ENCODE measurements around the gene SLC25A19. TPM values are rescaled to one million over a fixed set of nuclear protein-coding genes. Genes with fewer than 3 reads are reported as not detected.

SLC25A19 gene
- total RNA-seq, 4 donors from 2014 or later, result 6.1 to 18.7 (median 14.4) TPM

- ATAC-seq (no peak), DNase-seq (no peak)
- intact Hi-C loops (cut with DNase I; ENCODE audit: low total_unique reads) (loop anchor here (10.0 kb wide), 1 partner anchor 249 kb away; the partner anchor contains the start of genes CASKIN2 and TSEN54), in situ Hi-C loops (cut with MboI; ENCODE audit: low sequenced_read_pairs in 4 of 4) (no loop called here)
- no peak for TF ChIP-seq CTCF (IDR thresholded peaks at IDR 0.05 in 4 of 5, conservative IDR thresholded peaks at IDR 0.05 in 1 of 5)
- TF ChIP-seq POLR2A (IDR thresholded peaks at IDR 0.05), result no peak
- H3K36me3 ChIP-seq, result peaks cover 0 to 43% of the 10 kb centered on the region in 2 donors
- no peaks in the 10 kb centered on the region for H3K9me3 ChIP-seq
- no peak overlapping the region for H3K4me3 ChIP-seq
- no peaks in the 10 kb centered on the region for H3K27me3 ChIP-seq
- H3K27ac ChIP-seq, result peak overlapping the region in 1 of 4 donors; percentile 40
- peaks cover 21 to 31% of the 10 kb centered on the region in 2 donors for H3K4me1 ChIP-seq
These were observed 23.5 kb downstream of the SLC25A19 start for GRCh38 chr17:75265614-75266315.

GRCh38 chr17:75263055-75263454 is 26.2 kb downstream of the SLC25A19 start:
- TF ChIP-seq POLR2A (IDR thresholded peaks at IDR 0.05) (no peak), CTCF (IDR thresholded peaks at IDR 0.05 in 4 of 5, conservative IDR thresholded peaks at IDR 0.05 in 1 of 5) (no peak)
- H3K27ac ChIP-seq, result peak overlapping the region in 2 of 4 donors; percentile 95 to 99
- H3K27me3 ChIP-seq, result no peaks in the 10 kb centered on the region
- peaks cover 0 to 43% of the 10 kb centered on the region in 2 donors for H3K36me3 ChIP-seq
- H3K4me3 ChIP-seq, result peak overlapping the region in 2 of 4 donors; percentile 94 to 99
- intact Hi-C loops (cut with DNase I; ENCODE audit: low total_unique reads), result loop anchor here (10.0 kb wide), 1 partner anchor 252 kb away; the partner anchor contains the start of genes CASKIN2 and TSEN54
- DNase-seq, result no peak
- no peak for ATAC-seq
- no peaks in the 10 kb centered on the region for H3K9me3 ChIP-seq
- peaks cover 21 to 45% of the 10 kb centered on the region in 2 donors for H3K4me1 ChIP-seq
- in situ Hi-C loops (cut with MboI; ENCODE audit: low sequenced_read_pairs in 4 of 4), result no loop called here

- H3K27me3 ChIP-seq, result no peaks in the 10 kb centered on the region
- DNase-seq (peak in 1 of 2 donors; percentile 40), ATAC-seq (peak; percentile 25 to 34)
- H3K36me3 ChIP-seq, result peaks cover 0 to 40% of the 10 kb centered on the region in 2 donors
- TF ChIP-seq POLR2A (IDR thresholded peaks at IDR 0.05) (no peak), CTCF (IDR thresholded peaks at IDR 0.05 in 4 of 5, conservative IDR thresholded peaks at IDR 0.05 in 1 of 5) (no peak)
- in situ Hi-C loops (cut with MboI; ENCODE audit: low sequenced_read_pairs in 4 of 4), result no loop called here
- H3K27ac ChIP-seq, result peak overlapping the region; percentile 95 to 99 (median 98)
- intact Hi-C loops (cut with DNase I; ENCODE audit: low total_unique reads), result loop anchor here (10.0 kb wide), 1 partner anchor 253 kb away; the partner anchor contains the start of genes CASKIN2 and TSEN54
- H3K4me1 ChIP-seq, result peaks cover 21 to 40% of the 10 kb centered on the region in 2 donors
- H3K4me3 ChIP-seq, result peak overlapping the region; percentile 94 to 100 (median 98)
- no peaks in the 10 kb centered on the region for H3K9me3 ChIP-seq
These were observed 27.1 kb downstream of the SLC25A19 start for GRCh38 chr17:75262112-75262606.

GRCh38 chr17:75261336-75262111 is 27.7 kb downstream of the SLC25A19 start, which contains the start of the genes GGA3 and MRPS7:
GGA3 (minus strand) TSS chr17:75261606; CDS start chr17:75261587, 19 bp downstream.
MRPS7 (plus strand) TSS chr17:75261879; CDS start chr17:75261901, 22 bp downstream.
- peak; percentile 92 to 93 for DNase-seq
- Histone ChIP-seq H3K4me3 (peak within 1 kb of the TSS; percentile 94 to 100 (median 98)), H3K27ac (peak within 1 kb of the TSS; percentile 95 to 99 (median 98)), H3K9me3 (no peaks in the 10 kb centered on the region), H3K27me3 (no peaks in the 10 kb centered on the region), H3K4me1 (peaks cover 21 to 40% of the 10 kb centered on the region in 2 donors), H3K36me3 (peaks cover 0 to 33% of the 10 kb centered on the region in 2 donors)
- TF ChIP-seq POLR2A (IDR thresholded peaks at IDR 0.05) (peak; percentile 75 to 81), CTCF (IDR thresholded peaks at IDR 0.05 in 4 of 5, conservative IDR thresholded peaks at IDR 0.05 in 1 of 5) (no peak)
- peak; percentile 95 to 98 for ATAC-seq
- intact Hi-C loops (cut with DNase I; ENCODE audit: low total_unique reads) (loop anchor here (10.0 kb wide), 1 partner anchor 253 kb away; the partner anchor contains the start of genes CASKIN2 and TSEN54), in situ Hi-C loops (cut with MboI; ENCODE audit: low sequenced_read_pairs in 4 of 4) (no loop called here)
